Activated gamma-delta T cell treated with anti-CD3 and anti-CD28 coated beads, Interleukin-2, amount 50 U/mL, for 16 hours (primary cell): Measurements from ENCODE around the gene RPL31.

ENCODE experiments used
- DNase-seq: peaks from one replicate; pipeline ENCODE4 v3.0.0-alpha.2; 2020; ENCODE audit warnings: low read depth

Gene RPL31

DNA sequence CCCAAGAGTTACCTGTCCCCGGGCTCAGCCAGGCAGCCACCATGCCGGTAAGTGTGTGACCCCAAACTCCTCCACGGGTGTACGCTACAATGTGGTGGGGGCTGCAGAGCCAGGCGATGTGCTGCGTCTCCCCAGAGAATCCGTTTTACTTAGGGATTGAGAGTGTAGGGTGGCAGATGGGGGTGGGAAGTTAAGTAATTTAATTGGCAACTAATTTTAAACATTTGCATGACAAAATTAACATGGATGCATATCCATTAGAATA, 26.6 kb upstream of the RPL31 start:
- no peak for DNase-seq

DNA sequence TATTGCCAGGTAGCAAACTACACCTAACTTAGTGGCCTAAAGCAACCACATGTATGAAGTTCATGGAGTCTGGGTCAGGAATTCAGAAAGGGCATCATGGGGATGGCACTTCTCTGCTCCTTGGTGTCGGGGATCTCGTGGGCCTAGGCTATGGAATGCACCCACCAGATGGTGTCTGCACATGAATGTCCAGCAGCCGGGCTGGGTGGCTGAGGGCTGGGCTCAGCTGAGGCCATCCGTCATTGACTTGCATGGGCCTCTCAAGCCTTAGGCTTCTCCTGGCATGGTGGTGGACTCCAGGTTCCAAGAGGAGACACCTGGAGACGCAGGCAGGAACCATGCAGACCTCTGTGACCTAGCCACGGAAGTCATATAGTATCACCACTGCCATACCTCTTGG, 26.0 kb upstream of the RPL31 start:
- no peak for DNase-seq

DNA sequence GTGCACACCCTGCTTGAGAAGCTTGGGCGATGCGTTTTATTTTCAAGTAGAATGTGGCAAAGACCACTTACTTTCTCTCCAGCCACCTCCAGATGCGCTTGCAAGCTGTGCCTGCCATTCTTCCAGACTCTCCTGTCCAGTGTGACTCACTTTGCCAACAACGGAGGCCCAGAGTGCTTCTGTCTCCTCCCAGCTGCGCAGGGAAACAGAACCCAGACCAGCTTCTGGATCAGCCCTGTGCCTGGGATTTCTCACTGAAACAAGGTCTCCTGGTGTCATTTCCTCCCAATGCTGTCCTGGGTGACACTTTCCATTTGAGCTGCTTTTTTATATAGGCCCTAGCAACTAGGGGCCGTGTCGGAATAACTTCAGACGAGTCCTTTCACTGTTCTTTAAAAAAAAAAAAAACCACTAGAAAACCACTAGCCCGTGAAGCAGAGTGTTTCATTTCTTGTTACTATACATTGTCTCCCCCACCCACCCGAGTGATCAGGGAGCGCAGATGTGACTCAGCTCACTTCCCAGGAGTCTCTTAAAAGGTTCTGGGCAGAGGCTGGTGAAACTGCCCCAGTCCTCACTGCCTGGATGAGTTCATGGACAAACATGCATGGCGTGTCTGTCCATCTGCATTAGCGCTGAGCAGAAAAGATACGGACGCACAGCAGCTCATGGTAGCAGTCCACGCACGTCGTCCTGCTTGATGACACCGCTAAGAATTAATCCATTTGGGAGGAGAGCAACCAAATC, 25.3 kb upstream of the RPL31 start:
- DNase-seq = no peak

DNA sequence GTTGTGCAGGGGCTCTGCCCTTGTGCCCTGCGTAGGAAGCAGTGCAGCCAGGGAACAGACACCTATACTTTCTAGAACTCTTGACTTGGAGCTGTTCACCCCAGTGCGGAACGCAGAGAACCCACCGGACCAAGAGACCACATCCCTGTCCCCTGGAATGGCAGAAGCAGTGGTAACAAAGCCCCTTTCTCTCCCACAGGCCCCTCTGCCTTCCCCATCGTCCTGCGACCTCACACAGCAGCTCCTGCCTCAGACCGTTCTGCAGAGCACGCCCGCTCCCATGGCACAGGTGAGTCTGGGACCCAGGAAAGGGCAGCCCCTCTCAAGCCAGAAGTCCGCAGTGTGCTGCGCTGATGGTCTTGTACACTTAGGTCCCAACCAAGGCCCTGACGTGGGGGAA, 24.6 kb upstream of the RPL31 start:
- no peak for DNase-seq

DNA sequence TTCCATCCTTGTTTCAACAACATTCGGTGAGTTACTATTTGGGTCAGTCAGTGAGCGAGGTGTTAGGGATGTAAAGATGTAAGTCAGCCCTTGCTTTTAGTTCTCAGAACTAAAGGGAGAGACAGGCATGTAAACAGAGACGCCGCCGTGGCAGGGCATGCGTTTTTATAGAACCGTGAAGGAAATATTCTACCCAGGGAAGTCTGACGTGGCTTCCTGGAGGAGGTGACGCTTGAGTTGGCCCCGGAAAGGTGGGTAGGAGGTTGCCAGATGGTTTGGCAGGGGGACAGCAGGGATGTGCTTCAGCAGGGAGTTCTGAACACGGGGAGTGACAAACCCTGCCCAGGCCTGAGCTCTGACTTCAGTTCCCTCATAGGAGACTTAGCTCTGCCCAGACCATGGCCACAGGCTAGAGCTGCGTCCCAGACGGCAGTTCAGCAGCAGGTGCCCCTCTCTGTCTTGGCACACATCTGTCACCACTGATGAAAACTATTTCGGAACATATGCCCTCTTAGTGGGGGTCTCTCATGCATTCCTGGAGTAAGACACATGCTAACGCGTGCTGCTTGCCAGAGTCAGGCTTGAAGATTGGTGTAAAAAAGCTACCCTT, 23.4 kb upstream of the RPL31 start:
- DNase-seq = no peak

DNA sequence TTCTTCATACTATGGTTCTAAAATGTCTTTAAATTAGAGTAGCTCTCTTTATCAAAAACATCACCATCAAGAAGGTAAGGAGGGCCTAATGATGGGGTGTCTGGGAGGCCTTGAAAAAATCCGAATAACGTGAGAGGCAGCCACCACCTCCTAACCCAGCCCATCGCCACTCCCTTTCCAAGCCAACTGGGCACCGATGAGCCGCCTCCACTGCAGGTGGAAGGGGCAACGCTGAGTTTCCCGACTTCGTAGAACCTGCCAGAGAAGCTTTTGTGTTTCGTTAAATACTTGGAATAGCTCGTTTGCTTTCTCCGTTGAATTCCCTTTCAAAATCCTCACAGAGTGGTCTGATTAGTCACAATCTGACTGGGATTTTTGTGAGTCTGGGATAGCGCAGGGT, 22.0 kb upstream of the RPL31 start:
- DNase-seq = no peak

DNA sequence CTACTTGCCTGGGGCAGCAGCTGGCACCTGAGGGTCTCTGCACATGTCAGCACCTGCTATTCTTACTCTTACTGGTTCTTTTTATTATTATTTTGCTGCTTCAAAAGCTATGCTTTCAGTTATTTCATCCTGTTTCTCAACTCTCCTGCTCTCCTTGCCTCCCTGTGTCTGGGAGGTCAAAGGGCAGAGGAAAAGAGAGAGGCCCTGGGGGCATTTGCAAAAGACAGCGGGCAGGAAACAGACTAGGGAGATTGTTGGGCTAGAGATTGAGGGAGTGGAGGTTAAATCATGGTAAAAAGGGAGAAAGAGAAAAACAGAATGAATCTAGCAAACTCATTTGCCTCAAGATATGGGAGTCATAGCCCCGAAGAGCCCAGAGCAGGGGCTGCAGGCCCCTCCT, 21.1 kb upstream of the RPL31 start:
- DNase-seq = no peak

DNA sequence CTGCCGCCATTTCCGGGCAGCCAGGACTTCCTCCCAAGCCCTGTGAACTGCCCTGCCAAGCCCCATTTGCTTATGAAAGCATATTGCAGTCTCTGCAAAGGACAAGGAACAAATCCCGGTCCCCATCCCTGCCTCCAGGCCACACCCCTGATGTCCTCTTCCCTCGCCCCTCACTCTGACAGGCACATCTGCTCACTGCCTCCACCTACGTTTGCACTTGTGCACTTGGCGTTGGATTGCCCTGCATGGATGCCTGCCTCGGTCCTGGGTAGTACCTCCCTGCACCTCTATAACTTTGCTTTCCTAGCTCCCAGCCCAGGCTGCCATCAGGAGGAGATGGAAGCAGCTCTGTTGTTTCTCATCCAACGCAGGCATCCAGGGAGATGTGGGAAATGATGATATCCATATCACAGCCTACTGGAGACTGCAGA, 19.6 kb upstream of the RPL31 start:
- DNase-seq = no peak

DNA sequence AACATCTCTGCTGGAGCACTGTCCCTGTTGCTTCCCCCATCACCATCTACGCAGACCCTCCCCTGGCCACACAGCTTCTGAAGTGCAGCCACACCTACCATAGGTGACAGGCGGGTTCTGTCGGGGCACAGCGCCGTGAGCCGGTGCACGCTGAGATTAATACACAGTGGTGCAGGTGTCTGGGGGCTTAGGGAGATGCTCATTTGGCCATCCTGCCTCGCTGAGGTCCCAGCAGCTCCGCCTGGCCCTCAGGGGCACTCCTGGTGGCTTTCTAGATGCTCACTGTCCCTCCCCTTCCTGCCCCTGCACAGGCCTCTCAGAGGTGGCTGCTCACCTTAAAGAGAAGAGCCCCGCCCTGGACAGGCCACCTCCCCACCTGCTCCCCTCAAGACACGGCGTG, 18.9 kb upstream of the RPL31 start:
- DNase-seq = no peak

DNA sequence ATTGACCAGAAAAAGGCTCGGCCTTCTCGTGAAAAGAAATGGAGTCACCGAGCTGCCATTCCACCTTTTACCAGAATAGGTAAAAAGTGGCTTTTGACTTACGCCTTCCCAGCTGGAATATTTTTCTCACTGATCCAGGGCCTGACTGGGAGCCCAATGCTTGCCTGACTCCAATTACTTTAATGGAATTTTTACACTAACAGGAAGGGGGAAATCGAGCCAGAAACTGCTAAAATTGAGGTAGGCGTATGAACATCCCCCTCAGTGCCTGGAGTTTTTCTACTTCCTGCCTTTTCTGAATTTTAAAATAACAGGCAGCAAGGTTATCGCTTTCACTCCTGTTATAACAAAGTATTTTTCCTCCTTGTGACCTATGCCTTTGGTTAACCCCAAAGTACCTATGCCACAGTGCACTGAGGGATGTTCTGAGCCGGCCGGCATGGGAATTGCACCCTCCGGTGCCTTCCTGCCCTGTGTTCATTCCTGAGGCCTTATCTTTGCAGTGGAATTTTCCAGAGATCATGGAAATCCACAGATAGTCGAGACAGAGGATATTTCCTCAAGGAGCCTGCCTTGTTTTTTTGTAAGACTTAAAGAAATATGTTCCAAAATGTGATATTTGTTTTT, 18.3 kb upstream of the RPL31 start:
- DNase-seq = no peak

DNA sequence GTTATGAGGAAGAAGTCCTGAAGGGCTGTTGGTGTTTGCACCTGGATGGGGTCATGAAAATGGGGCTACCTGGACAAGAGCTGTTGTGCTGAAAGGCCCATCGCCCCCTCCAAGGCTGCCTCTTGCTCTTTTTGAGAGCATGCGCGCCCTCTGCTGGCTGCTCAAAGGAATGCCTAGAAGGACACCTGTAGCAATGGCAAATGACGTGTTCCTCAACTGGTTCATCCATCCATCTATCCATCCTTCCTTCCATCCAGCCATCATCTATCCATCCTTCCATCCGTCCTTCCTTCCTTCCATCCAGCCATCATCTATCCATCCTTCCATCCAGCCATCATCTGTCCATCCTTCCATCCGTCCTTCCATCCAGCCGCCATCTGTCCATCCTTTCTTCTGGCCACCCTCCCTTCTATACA, 17.2 kb upstream of the RPL31 start:
- DNase-seq = peak; percentile 58

DNA sequence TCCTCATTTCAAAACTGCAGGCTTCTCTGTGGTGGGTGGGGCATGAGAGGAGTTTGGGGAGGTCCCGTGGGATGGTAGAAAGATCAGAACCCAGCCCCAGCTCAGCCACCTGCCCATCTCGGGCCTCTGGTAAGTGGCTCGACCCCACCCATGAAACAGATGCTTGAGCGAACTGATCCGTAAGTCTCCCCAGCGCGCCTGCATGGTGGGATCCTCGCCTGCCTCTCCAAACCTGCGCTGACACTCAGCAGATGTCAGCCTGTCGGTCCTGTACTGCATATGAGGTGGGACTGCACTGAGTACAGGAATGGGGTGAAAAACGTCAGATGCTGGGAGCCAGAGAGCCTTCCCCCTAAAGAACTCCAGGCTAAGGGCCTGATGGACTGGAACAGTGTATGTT, 15.9 kb upstream of the RPL31 start:
- no peak for DNase-seq

DNA sequence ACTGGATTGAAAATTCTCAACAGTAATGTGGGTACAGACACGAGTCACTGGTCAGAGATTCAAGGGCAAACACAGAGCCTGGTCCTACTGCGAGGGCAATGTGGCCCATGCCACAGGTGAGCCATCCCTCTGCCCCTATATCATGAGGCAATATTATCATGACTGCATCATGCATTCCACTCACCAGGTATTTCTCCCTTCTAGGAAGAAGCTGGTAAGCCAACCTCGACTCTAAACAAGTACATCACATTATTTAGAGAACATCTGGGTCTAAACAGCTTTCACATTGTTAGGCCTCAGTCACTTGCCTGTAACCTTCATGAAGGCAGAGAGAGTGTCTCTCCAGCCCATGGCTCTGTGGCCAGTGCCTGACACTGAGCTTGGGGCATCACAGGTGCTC, 14.6 kb upstream of the RPL31 start:
- DNase-seq = no peak

DNA sequence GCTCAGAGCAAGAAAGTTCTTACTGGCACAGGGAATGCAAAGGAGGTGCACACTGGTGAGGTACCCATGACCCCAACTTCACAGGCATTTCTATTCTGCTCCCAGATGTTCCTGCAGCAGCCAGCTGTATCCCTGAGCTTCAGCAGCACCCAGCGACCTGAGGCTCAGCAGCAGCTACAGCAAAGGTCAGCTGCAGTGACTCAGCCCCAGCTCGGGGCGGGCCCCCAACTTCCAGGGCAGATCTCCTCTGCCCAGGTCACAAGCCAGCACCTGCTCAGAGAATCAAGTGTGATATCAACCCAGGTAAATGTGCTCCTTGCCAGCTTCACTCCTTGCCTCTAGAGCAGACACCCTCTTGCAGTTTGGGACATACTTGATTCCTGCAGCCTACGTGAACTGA, 14.1 kb upstream of the RPL31 start:
- no peak for DNase-seq

DNA sequence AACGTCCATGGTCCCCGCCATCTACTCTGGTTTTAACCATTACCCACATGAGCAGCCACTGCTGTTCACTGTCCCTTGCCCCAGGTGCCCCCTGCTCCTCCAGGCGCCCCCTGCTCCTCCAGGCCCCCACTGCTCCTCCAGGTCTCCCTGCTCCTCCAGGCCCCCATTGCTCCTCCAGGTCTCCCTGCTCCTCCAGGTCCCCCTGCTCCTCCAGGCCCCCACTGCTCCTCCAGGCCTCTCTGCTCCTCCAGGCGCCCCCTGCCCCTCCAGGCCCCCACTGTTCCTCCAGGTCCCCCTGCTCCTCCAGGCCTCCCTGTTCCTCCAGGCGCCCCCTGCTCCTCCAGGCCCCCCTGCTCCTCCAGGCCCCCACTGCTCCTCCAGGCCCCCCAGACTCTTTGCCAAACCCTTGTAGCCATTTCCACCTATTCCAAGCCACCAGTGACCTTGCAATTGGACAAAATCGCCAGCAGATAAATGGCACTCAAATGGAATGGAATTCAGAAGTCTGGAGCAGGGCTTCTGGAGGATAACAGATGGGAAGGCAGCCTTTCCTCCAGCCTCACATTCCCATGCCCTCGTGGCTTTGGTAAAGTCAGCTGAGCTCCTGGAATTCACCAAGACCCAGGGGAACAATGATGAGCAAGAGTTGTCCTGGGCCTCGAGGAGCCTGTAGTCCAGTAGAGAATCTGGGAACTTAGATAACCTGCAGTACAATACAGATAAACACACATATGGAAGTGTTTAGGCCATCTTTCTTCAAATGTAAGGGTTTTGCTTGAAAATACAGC, 13.3 kb upstream of the RPL31 start:
- no peak for DNase-seq

DNA sequence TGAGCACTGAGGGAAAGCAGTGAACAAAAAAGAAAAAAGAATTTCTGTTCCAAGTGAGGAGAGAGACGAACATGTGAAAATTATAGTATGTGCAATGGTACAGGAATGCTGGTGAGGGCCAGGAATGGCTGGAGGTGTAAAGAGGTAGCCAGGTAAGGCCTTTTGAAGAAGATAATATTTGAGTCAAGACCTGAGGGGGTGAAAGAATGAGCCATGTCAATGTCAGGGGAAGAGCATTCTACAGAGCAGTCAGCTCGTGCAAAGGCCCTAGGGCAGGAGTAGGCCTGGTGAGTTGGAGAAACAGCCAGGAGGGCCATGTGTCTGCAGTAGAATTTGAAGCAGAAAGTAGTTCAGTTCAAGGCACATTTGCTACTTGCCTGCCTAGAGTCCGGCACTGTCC, 12.4 kb upstream of the RPL31 start:
- DNase-seq = no peak

DNA sequence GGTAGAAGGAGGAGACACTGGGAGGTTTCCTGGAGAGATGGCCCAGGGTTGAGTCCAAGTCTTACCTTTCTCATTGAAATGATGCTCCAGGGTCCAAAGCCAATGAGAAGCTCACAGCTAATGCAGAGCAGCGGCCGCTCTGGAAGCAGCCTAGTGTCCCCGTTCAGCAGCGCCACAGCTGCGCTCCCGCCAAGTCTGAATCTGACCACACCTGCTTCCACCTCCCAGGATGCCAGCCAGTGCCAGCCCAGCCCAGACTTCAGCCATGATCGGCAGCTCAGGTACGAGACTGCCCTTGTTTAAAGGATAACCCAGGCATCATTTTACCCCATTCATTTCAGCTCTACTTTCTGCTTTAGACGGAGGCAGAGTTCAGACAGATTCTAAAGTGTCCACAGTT, 11.9 kb upstream of the RPL31 start:
- no peak for DNase-seq

DNA sequence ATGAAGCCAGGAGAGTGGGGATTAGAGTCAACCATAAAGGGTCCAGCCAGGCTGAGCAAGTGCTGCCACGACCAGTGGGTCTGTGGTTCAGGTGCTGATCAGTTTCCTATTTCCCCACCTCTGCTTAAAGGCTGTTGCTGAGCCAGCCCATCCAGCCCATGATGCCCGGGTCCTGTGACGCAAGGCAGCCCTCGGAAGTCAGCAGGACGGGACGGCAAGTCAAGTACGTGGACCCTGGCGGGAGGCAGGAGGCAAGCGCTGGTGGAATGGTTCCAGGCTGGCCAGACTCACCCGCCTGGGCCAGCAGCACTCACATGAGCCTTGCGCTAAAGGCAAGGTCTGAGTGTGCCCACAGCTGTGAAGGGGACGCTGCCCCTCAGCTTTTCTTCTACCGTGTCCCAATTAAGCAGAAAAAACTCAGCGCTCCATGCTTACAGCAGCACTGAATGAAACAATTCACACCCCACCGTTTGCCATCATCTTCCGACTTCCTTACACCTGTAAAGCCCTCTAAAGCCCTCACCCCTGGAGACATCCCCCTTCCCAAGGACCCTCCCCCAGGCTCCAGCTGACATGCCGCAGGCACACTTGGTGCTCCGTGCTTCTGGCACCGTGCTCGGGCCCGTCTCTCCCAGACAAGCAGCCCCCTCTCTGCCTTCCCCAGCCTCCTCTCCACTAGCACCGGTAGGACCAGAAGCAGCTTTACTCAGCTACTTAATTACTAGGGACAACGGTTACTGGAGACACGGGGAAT, 11.3 kb upstream of the RPL31 start:
- no peak for DNase-seq

DNA sequence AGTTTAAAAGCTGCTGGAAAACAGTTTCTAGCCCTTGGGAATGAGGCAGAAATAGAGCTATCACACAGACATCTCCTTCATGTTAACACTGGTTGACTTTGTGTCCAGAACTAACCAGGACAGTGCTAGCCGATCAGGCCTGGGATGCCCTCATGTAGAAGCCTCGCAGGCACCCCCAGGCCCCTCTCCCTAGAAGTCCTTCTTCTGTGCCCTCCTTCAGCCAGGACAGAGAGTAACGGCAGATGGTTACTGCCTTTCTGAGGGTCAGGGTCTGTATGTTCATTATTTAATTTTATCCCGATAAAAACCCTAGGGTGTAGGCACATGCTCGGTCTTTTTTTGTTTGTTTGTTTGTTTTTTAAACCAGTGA, 10.7 kb upstream of the RPL31 start:
- no peak for DNase-seq

DNA sequence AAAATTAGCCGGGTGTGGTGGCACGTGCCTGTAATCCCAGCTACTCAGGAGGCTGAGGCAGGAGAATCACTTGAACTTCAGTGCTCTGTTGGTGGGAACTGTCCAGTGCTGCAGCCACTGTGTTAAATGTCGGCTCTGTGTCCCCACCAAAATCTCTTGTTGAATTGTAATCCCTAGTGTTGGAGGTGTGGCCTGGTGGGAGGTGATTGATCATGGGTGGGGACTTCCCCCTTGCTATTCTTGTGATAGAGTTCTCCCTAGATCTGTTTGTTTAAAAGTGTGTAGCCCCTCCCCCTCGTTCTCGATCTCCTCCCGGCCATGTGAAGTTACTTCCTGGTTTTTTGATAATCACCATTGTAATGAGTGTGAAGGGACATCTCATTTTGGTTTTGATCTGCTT, 9.8 kb upstream of the RPL31 start:
- no peak for DNase-seq

DNA sequence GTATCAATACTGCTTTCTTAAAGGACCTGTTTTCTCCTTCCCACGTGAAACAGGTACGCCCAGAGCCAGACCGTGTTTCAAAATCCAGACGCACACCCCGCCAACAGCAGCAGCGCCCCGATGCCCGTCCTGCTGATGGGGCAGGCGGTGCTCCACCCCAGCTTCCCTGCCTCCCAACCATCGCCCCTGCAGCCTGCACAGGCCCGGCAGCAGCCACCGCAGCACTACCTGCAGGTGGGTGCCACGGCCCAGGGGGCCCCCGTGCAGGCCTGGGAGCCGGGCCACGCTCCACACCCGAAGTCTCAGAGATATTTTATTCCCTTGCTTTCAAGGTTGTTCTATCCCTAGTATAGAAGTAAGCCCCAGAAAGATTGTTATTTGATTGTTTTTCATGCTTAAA, 8.8 kb upstream of the RPL31 start:
- no peak for DNase-seq

DNA sequence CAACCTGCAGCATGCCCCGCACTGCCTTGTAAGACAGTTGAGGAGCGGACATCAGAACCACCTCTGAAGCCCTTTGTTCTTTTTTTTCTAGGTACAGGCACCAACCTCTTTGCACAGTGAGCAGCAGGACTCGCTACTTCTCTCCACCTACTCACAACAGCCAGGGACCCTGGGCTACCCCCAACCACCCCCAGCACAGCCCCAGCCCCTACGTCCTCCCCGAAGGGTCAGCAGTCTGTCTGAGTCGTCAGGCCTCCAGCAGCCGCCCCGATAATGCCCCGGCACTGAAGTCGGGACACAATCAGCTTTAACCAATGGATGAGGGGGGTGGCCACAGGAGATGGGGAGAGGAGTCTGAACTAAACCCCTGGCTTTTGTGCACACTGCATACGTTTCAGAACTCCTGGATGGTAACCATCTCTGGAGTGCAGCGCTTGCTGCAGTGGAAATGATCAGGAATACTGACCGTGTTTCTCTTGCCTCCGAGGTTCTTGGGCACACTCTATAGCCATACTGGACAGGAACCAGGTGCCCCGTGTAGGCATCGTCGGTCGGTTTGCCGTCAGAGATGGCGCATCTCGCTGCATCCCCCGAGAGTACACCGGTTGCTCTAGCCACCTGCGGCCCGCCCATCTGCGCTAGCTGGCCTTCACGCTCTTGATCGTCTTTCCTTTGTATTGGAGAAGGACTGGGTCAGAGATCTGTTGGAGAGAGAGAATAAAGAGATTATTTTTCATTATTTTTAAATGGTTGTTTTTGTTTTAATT, 6.6 kb upstream of the RPL31 start:
- DNase-seq = no peak
